ENCODE data around the gene OR2T35.

OR2T35 gene

DNA sequence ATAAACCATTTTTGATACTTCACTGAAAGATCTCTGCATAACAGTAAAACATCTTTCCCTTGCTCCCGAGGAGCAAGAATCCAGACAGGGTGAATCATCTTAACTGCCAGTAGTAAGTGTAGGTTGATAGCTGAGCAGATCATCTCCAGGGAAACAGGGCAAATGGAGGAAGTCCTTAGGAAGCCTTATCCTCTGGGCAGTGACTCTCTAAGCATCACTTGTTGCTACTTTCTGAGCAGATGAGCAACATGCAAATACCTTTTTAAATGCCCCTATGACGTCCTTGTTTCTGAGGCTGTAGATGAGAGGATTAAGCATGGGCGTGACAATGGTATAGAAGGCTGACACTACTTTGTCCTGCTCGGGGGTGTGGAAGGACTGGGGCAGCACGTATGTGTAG, 19.1 kb downstream of the OR2T35 start:
- DNase-seq, result no peak

GRCh38 chr1:248625166-248625565, 19.9 kb downstream of the OR2T35 start:
- DNase-seq, result no peak

DNA sequence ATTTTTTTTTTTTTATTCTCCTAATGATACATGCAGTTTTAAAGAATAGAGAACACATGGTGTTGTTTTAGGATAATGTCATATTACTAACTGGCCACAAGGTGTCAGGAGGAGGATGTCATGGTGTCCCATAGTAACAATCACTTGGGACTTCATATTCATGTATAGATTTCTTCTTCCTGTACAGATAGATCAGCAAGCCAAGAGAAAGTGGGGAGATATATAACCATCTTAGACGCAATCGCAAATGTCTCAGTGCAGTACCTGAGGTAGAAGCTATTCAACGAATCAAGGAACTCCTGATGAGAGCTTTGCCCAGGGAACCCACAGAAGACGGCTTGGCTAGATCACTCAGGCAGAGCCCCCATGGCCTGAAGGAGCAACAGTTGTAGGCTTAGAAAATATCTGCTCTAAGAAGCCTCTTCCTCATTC, 22.5 kb downstream of the OR2T35 start:
- DNase-seq, result no peak

GRCh38 chr1:248621770-248622169, 23.3 kb downstream of the OR2T35 start:
- DNase-seq, result no peak

DNA sequence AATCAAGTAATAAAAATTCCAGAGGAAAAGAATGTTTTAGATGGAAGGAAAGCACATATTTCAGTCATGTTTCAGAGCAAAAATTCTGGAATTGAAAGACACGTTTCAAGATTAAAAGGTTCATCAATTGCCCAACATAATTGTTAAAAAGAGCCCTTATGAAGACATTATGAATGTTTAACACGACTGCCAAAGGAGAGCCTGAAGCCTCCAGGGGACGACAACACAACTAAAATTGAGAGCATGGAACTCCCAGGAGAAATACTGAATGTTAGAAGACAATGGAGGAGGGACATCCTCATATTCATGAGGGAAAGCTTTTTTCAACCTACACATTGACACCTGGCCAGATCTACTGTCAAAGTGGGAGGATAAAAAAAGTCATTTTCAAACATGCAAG, 26.2 kb downstream of the OR2T35 start:
- no peak for DNase-seq

- no peak for DNase-seq
Measured at GRCh38 chr1:248618119-248618518, 27.0 kb downstream of the OR2T35 start.

GRCh38 chr1:248613742-248614141, 31.3 kb downstream of the OR2T35 start:
- no peak for DNase-seq

DNA sequence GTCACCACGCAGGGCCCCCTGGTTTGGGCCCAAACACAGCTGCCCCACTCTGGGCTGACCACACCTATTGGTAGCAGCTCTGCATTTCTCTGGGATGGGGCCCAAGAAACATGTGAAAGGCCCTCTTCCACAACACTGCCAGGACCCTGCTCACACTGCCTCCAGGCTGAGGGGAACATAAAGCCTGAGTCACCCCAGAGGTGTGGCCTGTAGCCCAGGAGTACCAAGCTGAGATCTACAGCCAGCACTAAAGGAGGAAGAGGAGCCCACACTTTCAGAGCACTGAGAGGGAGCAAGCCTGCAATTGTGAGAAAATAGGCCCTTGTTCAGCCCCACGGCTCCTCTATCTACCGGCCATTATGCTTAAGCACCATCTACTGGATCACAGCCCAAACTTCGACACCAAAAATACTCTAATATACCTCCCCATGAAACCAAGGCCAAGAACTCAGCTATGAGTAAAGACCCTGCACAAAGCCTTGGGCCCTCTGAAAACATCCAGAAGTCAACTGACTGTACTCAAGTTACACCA, 33.1 kb downstream of the OR2T35 start:
- no peak for DNase-seq

GRCh38 chr1:248610301-248610700, 34.8 kb downstream of the OR2T35 start:
- DNase-seq, result no peak

- DNase-seq, result no peak
Measured at GRCh38 chr1:248599396-248599795, 45.7 kb downstream of the OR2T35 start.

DNA sequence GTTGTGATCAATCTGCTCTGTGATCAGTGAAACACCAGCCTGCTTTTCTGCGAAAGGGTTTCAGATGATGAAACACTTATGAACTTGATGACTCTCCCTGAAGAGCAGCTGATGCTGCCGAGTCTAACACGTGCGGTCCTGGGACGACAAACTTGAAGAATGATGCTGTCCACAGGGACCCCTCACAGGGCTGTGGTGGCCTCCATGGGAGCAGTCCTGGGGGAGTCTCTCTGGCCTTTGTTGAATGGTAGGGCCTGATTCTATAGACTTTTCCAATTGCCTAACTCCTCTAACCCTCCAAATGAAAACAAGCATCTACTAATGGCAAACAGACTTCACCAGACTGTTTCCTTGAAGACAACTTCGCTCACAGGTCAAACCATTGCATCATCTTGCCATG, 47.5 kb downstream of the OR2T35 start, which contains the start of gene OR2T10:
OR2T10 (minus strand) TSS at position 112 of the 400 bp plus-strand sequence. CDS start 3,932 bp downstream, outside the sequence.
- no peak for DNase-seq

DNA sequence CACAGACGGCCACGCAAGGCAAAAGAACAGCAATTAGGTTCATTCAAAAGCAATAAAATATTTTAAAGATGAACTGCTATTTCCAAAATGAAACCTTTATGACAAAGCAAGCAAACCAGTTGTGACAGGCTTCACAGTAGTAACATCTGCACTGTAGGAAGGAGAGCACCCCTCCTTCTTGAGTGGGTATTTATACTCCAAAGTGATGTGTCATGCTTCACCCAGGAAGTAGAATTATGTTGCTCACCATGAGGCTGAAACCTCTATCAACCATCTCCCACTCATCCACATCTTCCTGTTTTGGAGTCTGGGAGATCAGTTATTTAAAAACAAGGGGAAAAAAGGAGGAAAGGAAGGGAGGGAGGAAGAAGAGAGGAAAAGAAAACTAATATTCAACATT, 48.5 kb downstream of the OR2T35 start:
- DNase-seq, result no peak

DNA sequence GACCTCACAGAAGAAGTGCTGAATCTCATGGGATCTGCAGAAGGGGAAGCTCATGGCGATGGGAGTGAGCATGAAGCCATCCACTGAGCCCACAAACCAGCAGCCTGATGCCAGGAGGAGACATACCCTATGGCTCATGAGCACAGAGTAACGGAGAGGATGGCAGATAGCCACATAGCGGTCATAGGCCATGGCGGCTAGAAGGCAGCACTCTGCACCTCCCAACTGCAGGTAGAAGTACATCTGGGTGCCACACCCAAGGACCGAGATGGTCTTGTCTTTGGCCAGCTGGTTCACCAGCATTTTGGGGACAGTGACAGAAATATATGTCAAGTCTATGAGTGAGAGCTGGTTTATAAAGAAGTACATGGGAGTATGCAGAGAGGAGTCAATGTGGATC, 51.9 kb downstream of the OR2T35 start:
- DNase-seq, result no peak

DNA sequence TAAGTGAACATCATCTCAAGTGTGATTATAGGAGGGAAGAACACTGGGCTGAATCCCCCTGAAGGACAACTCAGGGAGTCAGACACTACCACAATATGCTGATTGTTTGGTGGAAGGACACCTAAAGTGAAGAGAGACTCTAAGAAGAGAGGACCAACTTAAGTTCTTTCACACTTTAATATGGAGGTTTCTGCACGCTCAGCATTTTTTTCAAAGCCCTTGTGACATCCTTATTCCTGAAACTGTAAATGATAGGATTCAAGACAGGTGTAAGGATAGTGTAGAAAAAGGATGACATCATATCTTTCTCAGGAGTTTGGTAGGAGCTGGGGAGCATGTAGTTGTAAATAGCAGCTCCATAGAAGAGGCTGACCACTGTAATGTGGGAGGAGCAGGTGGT, 52.4 kb downstream of the OR2T35 start:
- DNase-seq, result no peak

GRCh38 chr1:248590055-248590454, 55.0 kb downstream of the OR2T35 start:
- DNase-seq, result no peak

DNA sequence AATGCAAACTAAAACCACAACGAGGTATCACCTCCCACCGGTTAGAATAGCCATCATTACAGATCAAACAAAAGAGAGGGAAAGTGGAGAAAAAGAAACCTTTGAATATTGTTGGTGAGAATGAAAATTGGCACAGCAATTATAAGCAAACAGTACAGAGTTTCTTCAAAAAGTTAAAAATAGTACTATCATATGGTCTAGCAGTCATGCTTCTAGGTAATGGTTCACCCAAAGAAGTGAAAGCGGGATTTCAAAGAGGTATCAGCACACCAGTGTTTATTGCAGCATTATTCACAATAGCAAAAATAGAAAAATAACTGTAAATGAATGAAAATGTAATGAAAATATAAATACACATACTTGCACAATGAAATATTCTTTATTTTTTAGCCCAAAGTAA, 55.7 kb downstream of the OR2T35 start:
- DNase-seq, result no peak

All from 8988T (cell line).